MM.1S (cell line): Measurements from ENCODE around the gene C2orf69.

ENCODE experiments used
- DNase-seq: peaks from one replicate; pipeline ENCODE4 v3.0.0-alpha.2; 2015
- H2AFZ ChIP-seq: fragments of 300-600 bp; sonication (generic); 2 replicates; pipeline ENCODE4 v1.6.0; 2016; ENCODE audit warnings: antibody characterized with exemption, low read length
- H3F3A ChIP-seq: fragments of 300-600 bp; sonication (generic); 2 replicates; pipeline ENCODE4 v1.6.1; 2016; ENCODE audit warnings: mild to moderate bottlenecking, antibody characterized with exemption, low read length, moderate library complexity, mixed read lengths; ENCODE audit not compliant: insufficient read depth
- H3K27ac ChIP-seq: fragments of 300-600 bp; sonication (generic); 2 replicates; pipeline ENCODE4 v1.5.1; 2016; ENCODE audit warnings: mild to moderate bottlenecking, low read length
- H3K27me3 ChIP-seq: fragments of 300-600 bp; sonication (generic); replicated peaks from 2 replicates; pipeline ENCODE4 v1.6.0; 2016; ENCODE audit warnings: low read length; ENCODE audit not compliant: insufficient read depth
- H3K36me3 ChIP-seq: fragments of 300-600 bp; sonication (generic); replicated peaks from 2 replicates; pipeline ENCODE4 v1.6.1; 2016; ENCODE audit warnings: mild to moderate bottlenecking, low read length, mixed read lengths; ENCODE audit not compliant: insufficient read depth
- H3K4me1 ChIP-seq: fragments of 300-600 bp; sonication (generic); 2 replicates; pipeline ENCODE4 v1.6.1; 2016; ENCODE audit warnings: low read length, mixed read lengths
- H3K4me2 ChIP-seq: fragments of 300-600 bp; sonication (generic); 2 replicates; pipeline ENCODE4 v1.6.0; 2016; ENCODE audit warnings: low read depth, low read length
- H3K4me3 ChIP-seq: fragments of 300-600 bp; sonication (generic); 2 replicates; pipeline ENCODE4 v1.5.1; 2016; ENCODE audit warnings: low read length, mixed read lengths
- H3K79me2 ChIP-seq: fragments of 300-600 bp; sonication (generic); 2 replicates; pipeline ENCODE4 v1.6.1; 2016; ENCODE audit warnings: mixed run types, low read length, mixed read lengths
- H3K9ac ChIP-seq: fragments of 300-600 bp; sonication (generic); 2 replicates; pipeline ENCODE4 v1.6.1; 2016; ENCODE audit warnings: low read length, mixed read lengths
- H3K9me2 ChIP-seq: fragments of 300-600 bp; sonication (generic); replicated peaks from 2 replicates; pipeline ENCODE4 v1.6.1; 2016; ENCODE audit warnings: mild to moderate bottlenecking, low read length, mixed read lengths; ENCODE audit not compliant: insufficient read depth
- H3K9me3 ChIP-seq: fragments of 300-600 bp; sonication (generic); replicated peaks from 2 replicates; pipeline ENCODE4 v1.6.1; 2016; ENCODE audit warnings: mild to moderate bottlenecking, low read length, mixed read lengths; ENCODE audit not compliant: insufficient read depth
- H4K20me1 ChIP-seq: fragments of 300-600 bp; sonication (generic); 2 replicates; pipeline ENCODE4 v1.6.1; 2016; ENCODE audit warnings: mild to moderate bottlenecking, low read length, moderate library complexity, mixed read lengths; ENCODE audit not compliant: insufficient read depth
- CTCF ChIP-seq: fragments of 300-600 bp; sonication (generic); IDR thresholded peaks from 2 replicates; pipeline ENCODE4 v1.5.1; 2016; ENCODE audit warnings: antibody characterized with exemption, low read length, mixed read lengths
- EZH2 ChIP-seq: fragments of 300-600 bp; sonication (generic); optimal IDR thresholded peaks from 2 replicates; pipeline ENCODE3; 2017; ENCODE audit warnings: low read depth, mild to moderate bottlenecking, antibody characterized with exemption, low read length, mixed read lengths
- EZH2phosphoT487 ChIP-seq: fragments of 300-600 bp; sonication (generic); IDR thresholded peaks from 2 replicates; pipeline ENCODE4 v1.6.1; 2018; ENCODE audit warnings: antibody characterized with exemption, low read length

Gene C2orf69

GRCh38 chr2:199896617-199897016 is 14.5 kb upstream of the C2orf69 start:
- H3K9me3 ChIP-seq, result no peaks in the 10 kb centered on the region
- H3K4me1 ChIP-seq, result no peaks in the 10 kb centered on the region
- H3F3A ChIP-seq, result no peaks in the 10 kb centered on the region
- H3K27ac ChIP-seq, result no peak overlapping the region
- H3K4me2 ChIP-seq, result no peak overlapping the region
- H4K20me1 ChIP-seq, result no peaks in the 10 kb centered on the region
- TF ChIP-seq CTCF (no peak), EZH2 (no peak), EZH2phosphoT487 (no peak)
- no peaks in the 10 kb centered on the region for H3K79me2 ChIP-seq
- no peak overlapping the region for H3K9ac ChIP-seq
- no peak overlapping the region for H3K4me3 ChIP-seq
- no peak overlapping the region for H2AFZ ChIP-seq
- H3K9me2 ChIP-seq, result no peaks in the 10 kb centered on the region
- no peaks in the 10 kb centered on the region for H3K27me3 ChIP-seq
- no peak for DNase-seq
- H3K36me3 ChIP-seq, result no peaks in the 10 kb centered on the region

GRCh38 chr2:199901942-199902341 is 9.2 kb upstream of the C2orf69 start:
- Histone ChIP-seq H3K9me2 (no peaks in the 10 kb centered on the region), H3K9ac (no peak overlapping the region), H3F3A (no peaks in the 10 kb centered on the region), H3K27ac (no peak overlapping the region), H2AFZ (no peak overlapping the region), H3K4me2 (no peak overlapping the region), H3K79me2 (no peaks in the 10 kb centered on the region), H3K4me1 (no peaks in the 10 kb centered on the region), H3K4me3 (no peak overlapping the region), H3K36me3 (no peaks in the 10 kb centered on the region), H3K27me3 (no peaks in the 10 kb centered on the region), H3K9me3 (no peaks in the 10 kb centered on the region), H4K20me1 (no peaks in the 10 kb centered on the region)
- DNase-seq, result no peak
- TF ChIP-seq EZH2phosphoT487 (no peak), CTCF (no peak), EZH2 (no peak)

- no peak overlapping the region for H3K27ac ChIP-seq
- H2AFZ ChIP-seq, result no peak overlapping the region
- no peaks in the 10 kb centered on the region for H3K36me3 ChIP-seq
- TF ChIP-seq CTCF (no peak), EZH2phosphoT487 (no peak), EZH2 (no peak)
- no peaks in the 10 kb centered on the region for H3F3A ChIP-seq
- H3K9me2 ChIP-seq, result no peaks in the 10 kb centered on the region
- no peak overlapping the region for H3K9ac ChIP-seq
- DNase-seq, result no peak
- no peaks in the 10 kb centered on the region for H3K27me3 ChIP-seq
- no peak overlapping the region for H3K4me2 ChIP-seq
- no peaks in the 10 kb centered on the region for H3K9me3 ChIP-seq
- H4K20me1 ChIP-seq, result no peaks in the 10 kb centered on the region
- H3K4me3 ChIP-seq, result no peak overlapping the region
- H3K79me2 ChIP-seq, result no peaks in the 10 kb centered on the region
- H3K4me1 ChIP-seq, result no peaks in the 10 kb centered on the region
These were observed 8.5 kb upstream of the C2orf69 start for GRCh38 chr2:199902486-199903110.
